Upper lobe of left lung (tissue), 6 donors: ENCODE measurements around the gene CUX1. TPM values are rescaled to one million over a fixed set of nuclear protein-coding genes. Genes with fewer than 3 reads are reported as not detected.

ENCODE experiments used
- ATAC-seq, 2 donors: fragments of 200-7000 bp; cut with Tn5 transposase; one replicate each; pipeline ENCODE4 v1.9.1; 2022; ENCODE audit warnings: mild to moderate bottlenecking in 2 of 2, moderate library complexity in 2 of 2; ENCODE audit not compliant: low FRiP score in 2 of 2
- DNase-seq, 2 donors: peaks; one replicate each; pipeline ENCODE4 v3.0.0-alpha.2; 2019 to 2020
- H3K27ac ChIP-seq, 4 donors: fragments of 200-600 bp; sonication (generic); one replicate each; pipeline ENCODE4 v1.5.1; 2016 to 2019
- H3K27me3 ChIP-seq, 4 donors: fragments of 200-600 bp; sonication (generic); one replicate each; pipeline ENCODE4 v1.5.1; 2017 to 2019
- H3K36me3 ChIP-seq, 4 donors: fragments of 200-600 bp; sonication (generic); one replicate each; pipeline ENCODE4 v1.5.1; 2016 to 2019
- H3K4me1 ChIP-seq, 4 donors: fragments of 200-600 bp; sonication (generic); one replicate each; pipeline ENCODE4 v1.5.1; 2018 to 2019
- H3K4me3 ChIP-seq, 4 donors: fragments of 200-600 bp; sonication (generic); one replicate each; pipeline ENCODE4 v1.5.1; 2017 to 2019; ENCODE audit warnings: mild to moderate bottlenecking in 2 of 4, moderate library complexity in 1 of 4
- H3K9me3 ChIP-seq, 4 donors: fragments of 200-600 bp; sonication (generic); one replicate each; pipeline ENCODE4 v1.5.1; 2018 to 2019
- EP300 ChIP-seq, 4 donors: sonication (generic); formaldehyde crosslinking; IDR thresholded peaks; one replicate each; pipeline ENCODE4 v1.5.1; 2017; ENCODE audit warnings: antibody characterized with exemption in 4 of 4, control low read depth in 2 of 4
- POLR2A ChIP-seq, 4 donors: fragments of 450-650 bp; IDR thresholded peaks; one replicate each; pipeline ENCODE4 v1.5.1; 2016 to 2017; ENCODE audit warnings: antibody characterized with exemption in 4 of 4, mild to moderate bottlenecking in 2 of 4
- POLR2AphosphoS5 ChIP-seq, 2 donors: sonication (generic); formaldehyde crosslinking; IDR thresholded peaks; one replicate each; pipeline ENCODE4 v1.5.1; 2017; ENCODE audit warnings: antibody characterized with exemption in 2 of 2
- WGBS, 2 donors: methylation state at CpG; one replicate each; pipeline ENCODE4 v1.1.5; 2017 to 2018; 5-methylcytosine and 5-hydroxymethylcytosine counted together
- total RNA-seq, 6 donors: library from RNA; depleted of rRNA in 4 of 6; stranded (reverse); fragments of >200 nt in 4 of 6; gene quantifications; one replicate each; pipeline versions ENCODE4 v1.1.0 to v1.2.1, GENCODE V29; 2016 to 2021
- TF ChIP-seq, protein P1 (sequence below), 6 experiments: fragments of 450-650 bp in 4 of 6; fragments of 200-600 bp in 2 of 6; sonication (generic) in 2 of 6; IDR thresholded peaks; one replicate each; pipeline ENCODE4 v1.5.1; 2016 to 2019; ENCODE audit warnings: antibody characterized with exemption in 6 of 6
- donor health status: DM: no; HTN: no; CAD: no; lungs with moderate emphysema.
- donor health status: DM: no; HTN: yes; CAD: no; lungs with severe emphysema.

Gene CUX1
- total RNA-seq, 6 donors from 2014 or later = 106 to 188 (median 115) TPM

GRCh38 chr7:102272917-102273748 is 455.7 kb downstream of the CUX1 start:
- H3K27me3 ChIP-seq = no peaks in the 10 kb centered on the region
- H3K27ac ChIP-seq = no peak overlapping the region
- ATAC-seq (no peak), DNase-seq (no peak)
- H3K4me1 ChIP-seq = peaks cover 0 to 6% (median 0%) of the 10 kb centered on the region in 4 donors
- TF ChIP-seq, protein P1, sequence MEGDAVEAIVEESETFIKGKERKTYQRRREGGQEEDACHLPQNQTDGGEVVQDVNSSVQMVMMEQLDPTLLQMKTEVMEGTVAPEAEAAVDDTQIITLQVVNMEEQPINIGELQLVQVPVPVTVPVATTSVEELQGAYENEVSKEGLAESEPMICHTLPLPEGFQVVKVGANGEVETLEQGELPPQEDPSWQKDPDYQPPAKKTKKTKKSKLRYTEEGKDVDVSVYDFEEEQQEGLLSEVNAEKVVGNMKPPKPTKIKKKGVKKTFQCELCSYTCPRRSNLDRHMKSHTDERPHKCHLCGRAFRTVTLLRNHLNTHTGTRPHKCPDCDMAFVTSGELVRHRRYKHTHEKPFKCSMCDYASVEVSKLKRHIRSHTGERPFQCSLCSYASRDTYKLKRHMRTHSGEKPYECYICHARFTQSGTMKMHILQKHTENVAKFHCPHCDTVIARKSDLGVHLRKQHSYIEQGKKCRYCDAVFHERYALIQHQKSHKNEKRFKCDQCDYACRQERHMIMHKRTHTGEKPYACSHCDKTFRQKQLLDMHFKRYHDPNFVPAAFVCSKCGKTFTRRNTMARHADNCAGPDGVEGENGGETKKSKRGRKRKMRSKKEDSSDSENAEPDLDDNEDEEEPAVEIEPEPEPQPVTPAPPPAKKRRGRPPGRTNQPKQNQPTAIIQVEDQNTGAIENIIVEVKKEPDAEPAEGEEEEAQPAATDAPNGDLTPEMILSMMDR (IDR thresholded peaks at IDR 0.05) = no peak
- TF ChIP-seq POLR2AphosphoS5 (IDR thresholded peaks at IDR 0.05) (no peak), EP300 (IDR thresholded peaks at IDR 0.05) (no peak), POLR2A (IDR thresholded peaks at IDR 0.05) (no peak)
- WGBS, 2 donors = 92 to 98% methylated on average over 7 to 16 of the region's 16 CpGs
- no peak overlapping the region for H3K4me3 ChIP-seq
- no peaks in the 10 kb centered on the region for H3K36me3 ChIP-seq
- H3K9me3 ChIP-seq = no peaks in the 10 kb centered on the region

- DNase-seq = no peak
- no peaks in the 10 kb centered on the region for H3K36me3 ChIP-seq
- H3K27me3 ChIP-seq = no peaks in the 10 kb centered on the region
- no peak for TF ChIP-seq POLR2A (IDR thresholded peaks at IDR 0.05)
- TF ChIP-seq, protein P1 (IDR thresholded peaks at IDR 0.05) = no peak
- TF ChIP-seq POLR2AphosphoS5 (IDR thresholded peaks at IDR 0.05) = no peak
- no peak for TF ChIP-seq EP300 (IDR thresholded peaks at IDR 0.05)
- WGBS, 2 donors = 82 to 88% methylated on average over 15 to 23 of the region's 23 CpGs
- H3K27ac ChIP-seq = no peak overlapping the region
- no peak overlapping the region for H3K4me3 ChIP-seq
- H3K9me3 ChIP-seq = no peaks in the 10 kb centered on the region
- H3K4me1 ChIP-seq = peaks cover 0 to 6% (median 0%) of the 10 kb centered on the region in 4 donors
- ATAC-seq = no peak
Observed at GRCh38 chr7:102273749-102274712, 456.6 kb downstream of the CUX1 start.

DNA sequence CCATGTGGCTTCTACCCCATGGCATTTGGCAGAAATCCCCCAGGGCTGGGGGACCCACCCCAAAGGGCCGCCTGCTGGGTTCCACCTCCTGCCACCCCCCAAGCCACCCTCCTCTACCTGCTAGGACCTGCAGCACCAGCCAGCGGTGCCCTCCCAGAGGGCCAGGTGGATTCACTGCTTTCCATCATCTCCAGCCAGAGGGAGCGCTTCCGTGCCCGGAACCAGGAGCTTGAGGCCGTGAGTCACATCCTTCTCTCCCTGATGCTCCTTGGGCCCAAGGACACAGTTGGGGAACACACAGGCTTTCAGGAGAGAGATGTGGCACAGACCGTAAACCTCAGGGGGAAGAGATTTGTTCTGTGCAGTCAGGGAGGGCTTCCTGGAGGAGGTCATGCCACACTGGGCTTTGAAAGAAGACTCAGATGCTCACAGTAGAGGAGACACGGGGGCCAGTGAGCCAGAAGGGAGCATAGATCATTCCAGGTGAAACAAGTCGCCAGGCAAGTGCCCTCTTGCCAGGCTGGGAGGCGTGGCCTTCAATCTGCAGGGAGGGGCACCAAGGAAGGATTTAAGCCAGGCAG is 457.8 kb downstream of the CUX1 start:
- Histone ChIP-seq H3K4me1 (peaks cover 0 to 13% (median 6%) of the 10 kb centered on the region in 4 donors), H3K4me3 (no peak overlapping the region), H3K27ac (no peak overlapping the region), H3K9me3 (no peaks in the 10 kb centered on the region), H3K27me3 (no peaks in the 10 kb centered on the region), H3K36me3 (no peaks in the 10 kb centered on the region)
- DNase-seq (no peak), ATAC-seq (no peak)
- WGBS, 2 donors = 95 to 99% methylated on average over 5 to 10 of the region's 10 CpGs
- TF ChIP-seq, protein P1 (IDR thresholded peaks at IDR 0.05) = no peak
- TF ChIP-seq POLR2A (IDR thresholded peaks at IDR 0.05) = no peak
- TF ChIP-seq POLR2AphosphoS5 (IDR thresholded peaks at IDR 0.05) = no peak

GRCh38 chr7:102277901-102278300 is 460.5 kb downstream of the CUX1 start:
- no peak overlapping the region for H3K4me3 ChIP-seq
- no peak for DNase-seq
- WGBS, 2 donors = 93 to 100% methylated on average over 1 to 10 of the region's 10 CpGs
- H3K4me1 ChIP-seq = peaks cover 0 to 7% (median 6%) of the 10 kb centered on the region in 4 donors
- H3K27ac ChIP-seq = no peak overlapping the region
- TF ChIP-seq EP300 (IDR thresholded peaks at IDR 0.05) = no peak
- TF ChIP-seq, protein P1 (IDR thresholded peaks at IDR 0.05) = no peak
- TF ChIP-seq POLR2AphosphoS5 (IDR thresholded peaks at IDR 0.05) = no peak
- TF ChIP-seq POLR2A (IDR thresholded peaks at IDR 0.05) = no peak
- H3K27me3 ChIP-seq = no peaks in the 10 kb centered on the region
- H3K9me3 ChIP-seq = no peaks in the 10 kb centered on the region
- no peak for ATAC-seq
- no peaks in the 10 kb centered on the region for H3K36me3 ChIP-seq
